Osteocyte (in vitro differentiated cells): Measurements from ENCODE around the gene SPTB. TPM values are rescaled to one million over a fixed set of nuclear protein-coding genes. Genes with fewer than 3 reads are reported as not detected.

Source experiments
- DNase-seq: peaks from one replicate; pipeline ENCODE4 v3.0.0; 2021; ENCODE audit warnings: mixed read lengths; ENCODE audit not compliant: unreplicated experiment; ENCODE audit errors: extremely low spot score
- H3K27ac Mint-ChIP-seq: one replicate; pipeline ENCODE4 v1.8.0; 2021; ENCODE audit warnings: mild to moderate bottlenecking, mixed read lengths; ENCODE audit not compliant: unreplicated experiment
- H3K27me3 Mint-ChIP-seq: one replicate; pipeline ENCODE4 v1.8.0; 2021; ENCODE audit warnings: mixed read lengths; ENCODE audit not compliant: unreplicated experiment
- H3K36me3 Mint-ChIP-seq: one replicate; pipeline ENCODE4 v1.8.0; 2021; ENCODE audit warnings: mixed read lengths; ENCODE audit not compliant: unreplicated experiment
- H3K4me1 Mint-ChIP-seq: one replicate; pipeline ENCODE4 v1.8.0; 2021; ENCODE audit warnings: mixed read lengths; ENCODE audit not compliant: unreplicated experiment
- H3K4me3 Mint-ChIP-seq: one replicate; pipeline ENCODE4 v1.8.0; 2021; ENCODE audit warnings: mild to moderate bottlenecking, moderate library complexity, mixed read lengths; ENCODE audit not compliant: unreplicated experiment
- H3K9me3 Mint-ChIP-seq: one replicate; pipeline ENCODE4 v1.8.0; 2021; ENCODE audit warnings: mixed read lengths; ENCODE audit not compliant: unreplicated experiment
- total RNA-seq: library from RNA; stranded (reverse); gene quantifications from 2 replicates; pipeline ENCODE4 v1.2.1, GENCODE V29; 2021
- TF ChIP-seq, protein P1 (sequence below): fragments of 200-600 bp; sonication (generic); IDR thresholded peaks from 2 replicates; pipeline ENCODE4 v1.5.0; 2021; ENCODE audit warnings: antibody characterized with exemption, mild to moderate bottlenecking, moderate library complexity

Gene SPTB
- total RNA-seq, 1 donor from 2014 or later, result 0.35 TPM

DNA sequence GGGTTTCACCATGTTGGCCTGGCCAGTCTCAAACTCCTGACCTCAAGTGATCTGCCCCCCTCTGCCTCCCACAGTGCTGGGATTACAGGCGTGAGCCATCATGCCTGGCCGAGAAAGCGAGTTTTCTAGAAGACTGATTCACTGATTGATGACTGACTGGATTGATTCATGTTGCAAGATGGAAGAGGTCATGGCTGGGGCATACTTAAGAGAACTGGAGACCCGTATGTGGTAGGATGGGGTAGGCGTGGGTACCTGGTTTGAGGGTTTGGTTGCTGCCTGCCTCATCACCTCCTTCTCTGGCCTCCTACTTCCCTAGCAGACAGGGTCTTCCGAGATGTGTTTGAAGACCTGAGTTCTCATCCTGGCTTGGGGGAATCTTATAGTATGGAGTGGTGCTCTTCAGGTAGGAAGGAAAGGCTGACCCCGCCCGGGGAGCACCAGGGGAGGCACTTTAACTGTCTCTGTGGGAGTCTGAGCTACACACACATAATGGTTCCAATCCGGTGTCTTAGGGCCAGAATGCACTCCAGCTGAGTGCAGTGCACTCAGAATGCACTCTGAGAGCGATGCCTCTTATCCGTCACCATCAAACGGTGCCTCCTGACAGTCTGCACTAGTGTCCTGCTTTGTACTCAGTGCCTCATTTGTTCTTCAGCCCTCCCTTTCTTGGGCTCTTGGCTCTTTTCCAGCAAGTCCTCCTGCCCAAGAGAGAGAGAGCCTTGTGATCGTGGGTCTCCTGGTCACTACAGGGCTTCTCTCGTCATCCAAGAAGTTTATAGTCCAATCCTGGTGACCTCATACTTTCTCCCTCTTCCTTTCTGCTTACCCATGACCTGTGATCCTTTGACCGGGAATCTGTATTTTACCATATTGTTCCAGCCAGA is 155.8 kb downstream of the SPTB start:
- Mint-ChIP-seq H3K9me3 (no peaks in the 10 kb centered on the region), H3K27me3 (no peaks in the 10 kb centered on the region), H3K27ac (peak overlapping the region; percentile 27), H3K4me1 (peaks cover 74% of the 10 kb centered on the region), H3K4me3 (no peak overlapping the region), H3K36me3 (peaks cover 10% of the 10 kb centered on the region)
- DNase-seq, result no peak
- TF ChIP-seq, protein P1, sequence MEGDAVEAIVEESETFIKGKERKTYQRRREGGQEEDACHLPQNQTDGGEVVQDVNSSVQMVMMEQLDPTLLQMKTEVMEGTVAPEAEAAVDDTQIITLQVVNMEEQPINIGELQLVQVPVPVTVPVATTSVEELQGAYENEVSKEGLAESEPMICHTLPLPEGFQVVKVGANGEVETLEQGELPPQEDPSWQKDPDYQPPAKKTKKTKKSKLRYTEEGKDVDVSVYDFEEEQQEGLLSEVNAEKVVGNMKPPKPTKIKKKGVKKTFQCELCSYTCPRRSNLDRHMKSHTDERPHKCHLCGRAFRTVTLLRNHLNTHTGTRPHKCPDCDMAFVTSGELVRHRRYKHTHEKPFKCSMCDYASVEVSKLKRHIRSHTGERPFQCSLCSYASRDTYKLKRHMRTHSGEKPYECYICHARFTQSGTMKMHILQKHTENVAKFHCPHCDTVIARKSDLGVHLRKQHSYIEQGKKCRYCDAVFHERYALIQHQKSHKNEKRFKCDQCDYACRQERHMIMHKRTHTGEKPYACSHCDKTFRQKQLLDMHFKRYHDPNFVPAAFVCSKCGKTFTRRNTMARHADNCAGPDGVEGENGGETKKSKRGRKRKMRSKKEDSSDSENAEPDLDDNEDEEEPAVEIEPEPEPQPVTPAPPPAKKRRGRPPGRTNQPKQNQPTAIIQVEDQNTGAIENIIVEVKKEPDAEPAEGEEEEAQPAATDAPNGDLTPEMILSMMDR, result no peak

DNA sequence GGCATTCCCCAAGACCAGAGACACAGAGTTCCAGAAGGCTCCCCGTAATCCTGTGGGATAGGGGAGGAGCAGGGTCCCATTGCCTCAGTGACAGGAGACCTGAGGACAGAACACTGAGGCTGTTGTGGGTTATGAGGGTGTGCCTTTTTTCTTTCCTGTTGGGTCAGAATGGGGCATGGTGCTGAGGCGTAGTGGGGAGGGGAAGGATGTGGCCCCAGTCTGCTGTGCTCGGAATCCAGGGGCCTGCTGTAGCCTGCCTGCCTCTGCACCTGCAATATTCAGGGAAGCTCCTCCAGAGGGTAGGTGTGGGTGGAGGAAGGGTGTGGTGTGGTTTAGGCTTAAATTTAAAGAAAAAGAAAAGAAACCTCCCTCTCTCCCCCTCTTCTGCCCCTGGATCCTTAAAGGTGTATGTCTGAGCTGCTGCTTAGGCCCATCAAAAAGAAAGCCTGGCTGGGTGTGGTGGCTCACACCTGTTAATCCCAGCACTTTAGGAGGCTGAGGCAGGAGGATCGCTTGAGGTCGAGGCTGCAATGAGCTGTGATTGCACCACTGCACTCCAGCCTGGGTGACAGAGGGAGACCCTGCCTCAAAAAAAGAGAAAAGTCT is 156.8 kb downstream of the SPTB start:
- H3K36me3 Mint-ChIP-seq, result peaks cover 11% of the 10 kb centered on the region
- peaks cover 84% of the 10 kb centered on the region for H3K4me1 Mint-ChIP-seq
- no peaks in the 10 kb centered on the region for H3K27me3 Mint-ChIP-seq
- H3K4me3 Mint-ChIP-seq, result no peak overlapping the region
- DNase-seq, result no peak
- H3K9me3 Mint-ChIP-seq, result no peaks in the 10 kb centered on the region
- TF ChIP-seq, protein P1, result no peak
- peak overlapping the region; percentile 83 for H3K27ac Mint-ChIP-seq

DNA sequence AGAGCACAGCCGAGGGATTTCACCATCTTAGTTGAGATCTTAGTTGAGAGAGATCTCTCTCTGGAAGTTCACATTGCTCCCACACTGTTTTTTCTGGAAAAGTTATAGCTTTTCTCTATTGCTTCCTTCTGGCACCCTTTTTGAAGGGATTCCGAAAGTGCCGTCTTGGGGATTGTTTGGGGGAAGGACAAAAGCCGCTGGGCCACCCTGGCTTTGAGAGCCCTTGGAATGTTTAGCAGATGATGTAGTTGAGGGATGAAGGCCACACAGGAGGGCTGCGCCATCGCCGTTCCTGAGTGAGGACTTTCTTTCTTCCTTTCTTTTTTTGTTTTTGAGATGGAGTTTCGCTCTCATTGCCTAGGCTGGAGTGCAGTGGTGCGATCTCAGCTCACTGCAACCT is 157.8 kb downstream of the SPTB start:
- H3K27ac Mint-ChIP-seq, result peak overlapping the region; percentile 83
- no peaks in the 10 kb centered on the region for H3K27me3 Mint-ChIP-seq
- no peak overlapping the region for H3K4me3 Mint-ChIP-seq
- H3K4me1 Mint-ChIP-seq, result peaks cover 91% of the 10 kb centered on the region
- TF ChIP-seq, protein P1, result no peak
- H3K36me3 Mint-ChIP-seq, result peaks cover 7% of the 10 kb centered on the region
- H3K9me3 Mint-ChIP-seq, result no peaks in the 10 kb centered on the region
- DNase-seq, result no peak

DNA sequence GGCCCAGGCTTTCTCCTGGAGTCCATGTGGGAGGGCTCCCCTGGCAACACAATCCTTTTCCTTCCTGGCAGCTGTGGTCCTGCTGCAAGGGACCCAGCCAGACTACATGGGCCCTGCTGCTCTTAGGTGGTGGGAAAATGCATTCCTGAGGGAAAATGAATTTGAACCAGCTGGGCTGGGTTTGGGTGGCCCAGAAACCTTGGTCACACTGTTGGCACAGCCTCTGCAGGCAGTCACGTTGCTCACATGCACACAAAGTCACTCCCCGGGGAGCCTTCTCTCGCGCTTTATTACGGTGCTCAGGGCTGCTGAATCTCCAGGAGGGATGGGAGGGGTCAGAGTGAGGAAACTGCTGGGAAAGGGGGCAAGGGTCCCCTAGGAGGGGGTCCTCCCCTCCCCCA is 158.3 kb downstream of the SPTB start:
- no peaks in the 10 kb centered on the region for H3K9me3 Mint-ChIP-seq
- peaks cover 91% of the 10 kb centered on the region for H3K4me1 Mint-ChIP-seq
- H3K27me3 Mint-ChIP-seq, result no peaks in the 10 kb centered on the region
- H3K4me3 Mint-ChIP-seq, result peak overlapping the region; percentile 23
- peak overlapping the region; percentile 83 for H3K27ac Mint-ChIP-seq
- TF ChIP-seq, protein P1, result no peak
- peaks cover 7% of the 10 kb centered on the region for H3K36me3 Mint-ChIP-seq
- DNase-seq, result no peak

DNA sequence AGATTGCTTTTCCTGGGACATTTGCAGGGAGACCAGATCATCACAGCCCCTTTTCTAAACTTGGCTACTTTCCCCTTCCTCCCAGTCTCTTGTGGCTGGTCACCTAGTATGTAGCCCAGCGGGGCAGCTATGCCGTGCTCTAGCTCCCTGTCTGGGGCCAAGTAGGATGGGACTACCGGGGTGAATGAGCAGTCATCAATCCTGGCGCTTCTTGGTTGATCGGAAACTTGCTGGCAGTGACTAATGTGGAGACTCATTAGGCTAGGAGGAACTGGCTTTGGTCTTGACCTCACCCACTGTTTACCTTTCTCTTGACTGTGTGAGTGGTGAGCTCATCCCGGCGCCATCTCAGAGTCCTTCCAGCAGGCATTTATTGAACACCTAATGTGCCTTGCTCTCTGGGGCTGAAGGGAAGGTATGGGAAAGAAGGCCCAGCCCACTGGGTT is 159.6 kb downstream of the SPTB start:
- Mint-ChIP-seq H3K4me1 (peaks cover 90% of the 10 kb centered on the region), H3K27ac (peak overlapping the region; percentile 83), H3K9me3 (no peaks in the 10 kb centered on the region), H3K36me3 (peaks cover 11% of the 10 kb centered on the region), H3K27me3 (no peaks in the 10 kb centered on the region), H3K4me3 (no peak overlapping the region)
- no peak for DNase-seq
- TF ChIP-seq, protein P1, result no peak
